ENCODE results near the gene IL17RA.

- TF ChIP-seq SUZ12 (IDR thresholded peaks at IDR 0.05; ENCODE audit: extremely low read depth, insufficient read depth, insufficient read length) (no peak), YY1 (IDR thresholded peaks at IDR 0.05; ENCODE audit: insufficient read depth, insufficient read length) (no peak)
Measured at GRCh38 chr22:17063411-17064106, 21.2 kb upstream of the IL17RA start.
